GM13976 (cell line): Measurements from ENCODE around the gene SEMA5A.

Experiments
- DNase-seq: peaks from one replicate; pipeline ENCODE4 v3.0.0; 2012; ENCODE audit warnings: low spot score
- CTCF ChIP-seq: IDR thresholded peaks from 2 replicates; pipeline ENCODE4 v1.5.1; 2012; ENCODE audit warnings: borderline replicate concordance, mild to moderate bottlenecking; ENCODE audit not compliant: insufficient read depth; ENCODE audit errors: extremely low read depth, missing control alignments, control extremely low read depth
- in situ Hi-C: fragments of 300-500 bp; cut with MboI; formaldehyde crosslinking; loops from one replicate; pipeline ENCODE4 v1.12.0; 2022; ENCODE audit warnings: low sequenced_read_pairs, mixed read lengths, inconsistent platforms; ENCODE audit not compliant: unreplicated experiment

The SEMA5A gene

GRCh38 chr5:9467199-9468059, 78.4 kb downstream of the SEMA5A start:
- no peak for TF ChIP-seq CTCF
- DNase-seq = no peak
- in situ Hi-C loops = no loop called here

- no peak for DNase-seq
- TF ChIP-seq CTCF = no peak
- in situ Hi-C loops = no loop called here
These were observed 79.2 kb downstream of the SEMA5A start for GRCh38 chr5:9466697-9467096.

- no peak for DNase-seq
- no peak for TF ChIP-seq CTCF
- in situ Hi-C loops = no loop called here
These were observed 81.4 kb downstream of the SEMA5A start for GRCh38 chr5:9464478-9464877.

GRCh38 chr5:9462109-9462508, 83.8 kb downstream of the SEMA5A start:
- no peak for TF ChIP-seq CTCF
- DNase-seq = no peak
- in situ Hi-C loops = no loop called here

- no peak for TF ChIP-seq CTCF
- no peak for DNase-seq
- in situ Hi-C loops = no loop called here
These were observed 84.8 kb downstream of the SEMA5A start for GRCh38 chr5:9460885-9461645.

GRCh38 chr5:9456435-9457042, 89.3 kb downstream of the SEMA5A start:
- no peak for TF ChIP-seq CTCF
- no peak for DNase-seq

More at GRCh38 chr5:9456435-9457042, 89.3 kb downstream of the SEMA5A start:
- in situ Hi-C loops = no loop called here
